B cell (primary cell): ENCODE measurements around the gene DNAH2.

ENCODE experiments used
- EZH2 ChIP-seq: IDR thresholded peaks from 2 replicates; pipeline ENCODE4 v1.6.1; 2012; ENCODE audit warnings: borderline replicate concordance, low read depth, mild to moderate bottlenecking, moderate library complexity, low read length; ENCODE audit not compliant: insufficient read depth, poor library complexity, severe bottlenecking
- TF ChIP-seq, protein P1 (sequence below): fragments of 200-600 bp; IDR thresholded peaks from one replicate; pipeline ENCODE4 v1.8.0; 2022; ENCODE audit warnings: antibody characterized with exemption, mild to moderate bottlenecking

DNA sequence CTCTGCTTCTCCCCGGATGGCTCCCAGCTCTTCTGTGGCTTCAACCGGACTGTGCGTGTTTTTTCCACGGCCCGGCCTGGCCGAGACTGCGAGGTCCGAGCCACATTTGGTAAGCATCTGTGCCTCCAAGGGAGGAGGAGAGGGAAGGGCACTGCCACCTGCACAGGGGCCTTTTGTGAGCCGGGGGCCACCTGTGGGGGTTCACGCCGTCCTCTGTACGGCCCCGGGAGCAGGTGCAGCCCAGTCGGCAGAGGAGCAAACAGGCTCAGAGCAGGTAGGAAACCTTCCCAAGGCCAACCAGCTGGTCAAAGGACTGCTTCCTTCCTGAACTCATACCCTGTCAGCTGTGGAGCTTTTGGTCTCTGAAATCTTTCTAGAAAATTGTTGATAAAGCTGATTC, 15.9 kb upstream of the DNAH2 start:
- TF ChIP-seq, protein P1, sequence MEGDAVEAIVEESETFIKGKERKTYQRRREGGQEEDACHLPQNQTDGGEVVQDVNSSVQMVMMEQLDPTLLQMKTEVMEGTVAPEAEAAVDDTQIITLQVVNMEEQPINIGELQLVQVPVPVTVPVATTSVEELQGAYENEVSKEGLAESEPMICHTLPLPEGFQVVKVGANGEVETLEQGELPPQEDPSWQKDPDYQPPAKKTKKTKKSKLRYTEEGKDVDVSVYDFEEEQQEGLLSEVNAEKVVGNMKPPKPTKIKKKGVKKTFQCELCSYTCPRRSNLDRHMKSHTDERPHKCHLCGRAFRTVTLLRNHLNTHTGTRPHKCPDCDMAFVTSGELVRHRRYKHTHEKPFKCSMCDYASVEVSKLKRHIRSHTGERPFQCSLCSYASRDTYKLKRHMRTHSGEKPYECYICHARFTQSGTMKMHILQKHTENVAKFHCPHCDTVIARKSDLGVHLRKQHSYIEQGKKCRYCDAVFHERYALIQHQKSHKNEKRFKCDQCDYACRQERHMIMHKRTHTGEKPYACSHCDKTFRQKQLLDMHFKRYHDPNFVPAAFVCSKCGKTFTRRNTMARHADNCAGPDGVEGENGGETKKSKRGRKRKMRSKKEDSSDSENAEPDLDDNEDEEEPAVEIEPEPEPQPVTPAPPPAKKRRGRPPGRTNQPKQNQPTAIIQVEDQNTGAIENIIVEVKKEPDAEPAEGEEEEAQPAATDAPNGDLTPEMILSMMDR = no peak
- TF ChIP-seq EZH2 = no peak
